ENCODE measurements around the gene MAOB. TPM values are rescaled to one million over a fixed set of nuclear protein-coding genes. Genes with fewer than 3 reads are reported as not detected.
"Not testable (repeated sequence)": the region's sequence is repeated elsewhere in the genome, so short reads cannot be mapped to it uniquely, and the experiment has no call there.

The MAOB gene
- not detected for total RNA-seq

GRCh38 chrX:43882294-43882681, at the start of gene MAOB:
Gene MAOB, minus strand, starts transcription at chrX:43882450. Its CDS starts 151 bp downstream, at chrX:43882299.
- peak; percentile 43 for ATAC-seq (replicated peaks)
- Mint-ChIP-seq H3K4me1 (no peaks in the 10 kb centered on the region), H3K9me3 (no peaks in the 10 kb centered on the region), H3K4me3 (no peak within 1 kb of the TSS), H3K36me3 (ENCODE audit: low read depth) (no peaks in the 10 kb centered on the region), H3K27me3 (peaks cover 22% of the 10 kb centered on the region), H3K27ac (no peak within 1 kb of the TSS)

GRCh38 chrX:43922032-43922431, 39.8 kb upstream of the MAOB start:
- H3K27me3 Mint-ChIP-seq; H3K36me3 Mint-ChIP-seq (ENCODE audit: low read depth): not testable (repeated sequence)

DNA sequence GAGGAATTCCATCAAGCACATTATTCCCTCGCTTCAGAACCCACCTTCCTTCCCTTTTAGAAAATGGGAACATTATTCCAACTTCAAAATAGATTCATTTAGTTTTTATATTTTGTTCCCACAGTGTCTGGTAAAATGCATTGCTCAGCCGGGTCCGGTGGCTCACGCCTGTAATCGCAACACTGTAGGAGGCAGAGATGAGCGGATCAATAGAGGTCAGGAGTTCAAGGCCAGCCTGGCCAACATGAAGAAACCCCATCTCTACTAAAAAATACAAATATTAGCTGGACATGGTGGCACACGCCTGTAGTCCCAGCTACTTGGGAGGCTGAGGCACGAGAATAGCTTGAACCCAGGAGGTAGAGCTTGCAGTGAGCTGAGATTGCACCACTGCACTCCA, 28.5 kb upstream of the MAOB start:
- H3K4me1 Mint-ChIP-seq; H3K4me3 Mint-ChIP-seq; ATAC-seq (replicated peaks); H3K27me3 Mint-ChIP-seq; H3K27ac Mint-ChIP-seq; H3K36me3 Mint-ChIP-seq (ENCODE audit: low read depth); H3K9me3 Mint-ChIP-seq: not testable (repeated sequence)

More at GRCh38 chrX:43922032-43922431, 39.8 kb upstream of the MAOB start:
- ATAC-seq (replicated peaks); H3K9me3 Mint-ChIP-seq; H3K27ac Mint-ChIP-seq; H3K4me1 Mint-ChIP-seq; H3K4me3 Mint-ChIP-seq: not testable (repeated sequence)

DNA sequence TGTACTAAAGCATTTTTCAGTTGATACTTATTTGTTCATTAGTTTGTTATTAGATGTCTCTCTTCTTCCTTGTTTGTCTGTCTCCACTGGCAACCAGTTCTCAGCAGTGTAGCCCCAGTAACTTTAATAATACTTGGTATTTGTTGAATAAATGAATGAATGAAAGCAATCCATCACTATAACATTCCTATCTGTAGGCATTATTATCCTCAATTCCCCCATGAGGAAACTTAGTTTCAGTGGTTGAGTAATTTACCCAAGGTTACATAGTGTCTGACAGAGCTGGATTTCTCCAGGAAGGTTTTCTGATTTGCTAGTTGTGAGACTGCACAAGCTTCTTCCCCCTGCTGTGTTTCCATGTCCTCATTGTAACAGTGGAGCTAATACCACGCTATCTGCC, 27.8 kb upstream of the MAOB start:
- Mint-ChIP-seq H3K4me3 (no peak overlapping the region), H3K9me3 (no peaks in the 10 kb centered on the region), H3K27me3 (no peaks in the 10 kb centered on the region), H3K27ac (no peak overlapping the region), H3K4me1 (no peaks in the 10 kb centered on the region), H3K36me3 (ENCODE audit: low read depth) (no peaks in the 10 kb centered on the region)
- no peak for ATAC-seq (replicated peaks)

- Mint-ChIP-seq H3K9me3 (no peaks in the 10 kb centered on the region), H3K27me3 (no peaks in the 10 kb centered on the region), H3K4me3 (no peak overlapping the region), H3K4me1 (no peaks in the 10 kb centered on the region), H3K36me3 (ENCODE audit: low read depth) (no peaks in the 10 kb centered on the region), H3K27ac (no peak overlapping the region)
- ATAC-seq (replicated peaks): no peak
Measured at GRCh38 chrX:43909141-43909540, 26.9 kb upstream of the MAOB start.

GRCh38 chrX:43899878-43900815, 17.9 kb upstream of the MAOB start:
- H3K9me3 Mint-ChIP-seq: no peaks in the 10 kb centered on the region
- no peaks in the 10 kb centered on the region for H3K36me3 Mint-ChIP-seq (ENCODE audit: low read depth)
- no peak overlapping the region for H3K27ac Mint-ChIP-seq
- H3K4me1 Mint-ChIP-seq: no peaks in the 10 kb centered on the region
- H3K27me3 Mint-ChIP-seq: peaks cover 3% of the 10 kb centered on the region
- no peak for ATAC-seq (replicated peaks)
- H3K4me3 Mint-ChIP-seq: no peak overlapping the region

GRCh38 chrX:43898406-43899035, 16.3 kb upstream of the MAOB start:
- H3K4me3 Mint-ChIP-seq: no peak overlapping the region
- H3K9me3 Mint-ChIP-seq: no peaks in the 10 kb centered on the region
- H3K4me1 Mint-ChIP-seq: no peaks in the 10 kb centered on the region
- peaks cover 3% of the 10 kb centered on the region for H3K27me3 Mint-ChIP-seq
- no peak overlapping the region for H3K27ac Mint-ChIP-seq
- H3K36me3 Mint-ChIP-seq (ENCODE audit: low read depth): no peaks in the 10 kb centered on the region
- ATAC-seq (replicated peaks): no peak

DNA sequence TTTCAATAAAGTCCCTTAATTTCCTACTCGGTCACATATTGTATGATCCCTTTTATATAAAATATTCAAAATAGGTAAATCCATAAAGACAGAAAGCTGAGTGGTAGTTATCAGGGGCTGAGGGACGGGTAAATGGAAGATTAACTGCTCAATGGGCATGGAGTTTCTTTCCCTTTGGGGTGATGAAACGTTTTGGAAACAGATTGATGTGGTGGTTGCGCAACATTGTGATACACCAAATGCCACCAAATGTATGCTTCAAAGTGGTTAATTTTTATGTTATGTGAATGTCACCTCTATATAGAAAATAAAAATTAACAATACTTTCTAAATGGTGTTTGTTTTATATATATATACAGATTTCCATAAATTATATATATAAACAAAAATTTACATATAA, 15.0 kb upstream of the MAOB start:
- Mint-ChIP-seq H3K4me3 (no peak overlapping the region), H3K4me1 (no peaks in the 10 kb centered on the region), H3K27me3 (peaks cover 3% of the 10 kb centered on the region), H3K36me3 (ENCODE audit: low read depth) (no peaks in the 10 kb centered on the region), H3K27ac (no peak overlapping the region), H3K9me3 (no peaks in the 10 kb centered on the region)
- no peak for ATAC-seq (replicated peaks)

DNA sequence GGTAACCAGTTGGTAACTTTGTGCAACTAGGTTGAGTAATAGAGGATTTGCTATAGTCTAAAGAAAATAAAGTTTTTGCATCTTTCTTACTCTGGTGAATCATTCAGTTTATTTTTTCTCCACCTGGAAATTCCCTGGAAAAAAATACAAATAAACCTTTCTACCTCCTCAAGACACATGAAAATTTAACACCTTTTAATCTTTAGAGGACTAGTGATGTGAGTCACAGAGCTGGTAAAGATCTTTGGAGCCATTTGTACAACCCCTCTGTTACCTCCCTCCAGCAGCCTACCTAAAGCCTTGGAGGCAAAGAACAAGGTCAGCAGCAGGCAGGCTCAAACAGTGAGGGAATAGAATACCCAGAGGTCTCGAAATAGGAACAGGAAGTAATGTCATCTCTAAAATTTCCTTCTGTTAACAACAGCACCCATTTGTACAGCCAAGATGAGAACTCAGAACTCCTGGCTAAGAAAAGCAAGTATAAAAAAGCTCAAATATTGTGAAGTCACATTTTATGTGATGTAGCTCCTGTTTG, 10.2 kb upstream of the MAOB start:
- Mint-ChIP-seq H3K36me3 (ENCODE audit: low read depth) (no peaks in the 10 kb centered on the region), H3K27ac (no peak overlapping the region), H3K27me3 (peaks cover 7% of the 10 kb centered on the region), H3K4me1 (no peaks in the 10 kb centered on the region), H3K4me3 (no peak overlapping the region), H3K9me3 (no peaks in the 10 kb centered on the region)
- ATAC-seq (replicated peaks): no peak

DNA sequence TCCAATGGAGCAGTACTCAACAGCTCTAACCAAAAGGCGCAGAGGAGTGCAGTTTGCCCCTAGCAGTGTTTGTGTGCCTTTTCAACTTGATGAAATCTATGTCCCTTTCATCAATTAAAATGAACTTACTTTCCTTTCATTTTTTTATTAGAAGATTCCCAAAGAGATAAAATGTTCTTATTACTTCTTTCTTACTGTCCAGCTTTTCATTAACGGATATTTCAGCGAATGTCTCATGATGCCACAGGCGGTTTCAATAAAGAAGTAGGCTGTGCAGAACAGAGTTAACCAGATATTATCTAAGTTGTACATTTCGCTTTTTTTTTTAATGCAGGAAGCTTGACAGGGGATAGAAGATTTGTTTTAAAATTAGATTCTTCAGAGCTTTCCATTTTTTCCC, 3.4 kb upstream of the MAOB start:
- no peaks in the 10 kb centered on the region for H3K9me3 Mint-ChIP-seq
- H3K27me3 Mint-ChIP-seq: peaks cover 9% of the 10 kb centered on the region
- ATAC-seq (replicated peaks): no peak
- H3K4me1 Mint-ChIP-seq: no peaks in the 10 kb centered on the region
- H3K27ac Mint-ChIP-seq: no peak overlapping the region
- H3K36me3 Mint-ChIP-seq (ENCODE audit: low read depth): no peaks in the 10 kb centered on the region
- no peak overlapping the region for H3K4me3 Mint-ChIP-seq

DNA sequence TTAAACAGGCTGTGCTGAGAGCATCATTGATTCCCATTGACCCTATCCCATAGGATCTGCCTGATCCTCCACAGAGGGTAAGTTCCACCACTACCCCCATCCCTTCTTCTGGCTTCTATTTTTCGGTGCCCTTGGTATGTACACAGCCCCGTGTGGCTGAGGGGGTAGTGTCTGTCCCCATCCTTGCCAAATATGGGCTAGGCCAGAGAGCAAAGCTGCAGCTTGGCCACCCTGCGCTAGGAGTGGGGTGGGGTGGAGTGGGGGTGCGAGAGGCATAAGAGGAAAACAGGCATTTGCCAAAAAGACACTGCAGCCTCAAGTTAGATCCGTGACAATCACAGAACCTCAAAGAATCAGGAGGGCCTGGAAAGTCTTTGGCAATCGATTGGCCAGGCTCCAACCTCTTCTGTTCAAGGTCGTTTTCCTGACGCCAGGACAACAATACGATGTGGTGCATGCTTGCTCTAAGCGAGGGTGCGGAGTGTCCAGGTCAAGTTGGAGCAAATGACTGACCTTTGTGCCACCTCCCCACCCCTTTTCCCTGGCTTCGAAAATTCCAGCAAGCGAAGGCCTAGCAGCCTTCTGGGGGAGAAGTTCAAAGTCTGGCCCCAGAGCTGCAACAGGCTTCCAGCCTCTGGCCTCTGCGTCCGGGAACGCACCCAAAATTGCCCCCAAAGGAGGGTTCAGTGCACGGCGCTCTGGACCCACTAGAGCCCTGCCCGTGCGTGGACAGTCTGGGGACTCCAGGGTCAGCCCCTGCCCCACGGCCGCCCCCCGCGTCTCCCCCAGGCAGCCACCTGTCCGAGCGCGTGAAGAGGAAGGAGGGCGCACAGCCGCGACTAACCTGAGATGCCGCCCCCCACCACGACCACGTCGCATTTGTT, 598 bp downstream of the MAOB start:
- Mint-ChIP-seq H3K27me3 (peaks cover 22% of the 10 kb centered on the region), H3K4me3 (no peak overlapping the region), H3K9me3 (no peaks in the 10 kb centered on the region), H3K4me1 (no peaks in the 10 kb centered on the region), H3K27ac (no peak overlapping the region), H3K36me3 (ENCODE audit: low read depth) (no peaks in the 10 kb centered on the region)
- no peak for ATAC-seq (replicated peaks)

- H3K9me3 Mint-ChIP-seq: no peaks in the 10 kb centered on the region
- no peaks in the 10 kb centered on the region for H3K36me3 Mint-ChIP-seq (ENCODE audit: low read depth)
- H3K27me3 Mint-ChIP-seq: peaks cover 22% of the 10 kb centered on the region
- H3K27ac Mint-ChIP-seq: no peak overlapping the region
- no peaks in the 10 kb centered on the region for H3K4me1 Mint-ChIP-seq
- ATAC-seq (replicated peaks): no peak
- H3K4me3 Mint-ChIP-seq: no peak overlapping the region
Measured at GRCh38 chrX:43880425-43880824, 1.8 kb downstream of the MAOB start.

DNA sequence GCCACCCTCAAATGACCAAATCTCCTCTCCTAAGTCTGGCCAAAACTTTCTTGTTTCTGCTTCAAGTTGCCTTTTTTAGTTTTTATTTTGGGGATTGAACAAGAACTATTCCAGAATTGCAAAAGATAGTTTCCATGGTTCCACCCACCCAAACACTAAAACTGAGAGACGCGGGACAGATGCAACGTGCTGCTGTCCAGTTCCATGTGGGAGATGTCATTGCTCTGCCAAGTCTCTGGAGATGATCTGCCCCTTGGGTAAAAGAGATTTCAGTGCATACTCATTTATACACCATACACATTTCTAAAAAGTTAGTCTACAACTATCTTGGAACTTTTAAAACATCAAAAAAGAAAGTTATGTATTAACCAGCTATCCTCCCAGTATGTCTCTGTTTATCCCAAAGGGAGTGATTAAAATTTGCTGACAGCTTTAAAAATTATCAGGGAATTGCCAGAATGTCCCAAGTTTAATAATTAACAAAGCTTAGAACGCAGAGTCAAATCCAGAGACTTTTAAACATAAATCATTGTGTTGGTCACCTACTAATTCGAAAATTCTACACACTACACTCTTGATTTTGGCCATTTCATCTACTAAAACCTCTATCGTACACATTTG, 3.2 kb downstream of the MAOB start:
- H3K9me3 Mint-ChIP-seq: no peaks in the 10 kb centered on the region
- no peaks in the 10 kb centered on the region for H3K4me1 Mint-ChIP-seq
- no peaks in the 10 kb centered on the region for H3K36me3 Mint-ChIP-seq (ENCODE audit: low read depth)
- H3K4me3 Mint-ChIP-seq: no peak overlapping the region
- ATAC-seq (replicated peaks): no peak
- H3K27ac Mint-ChIP-seq: no peak overlapping the region
- peaks cover 22% of the 10 kb centered on the region for H3K27me3 Mint-ChIP-seq

DNA sequence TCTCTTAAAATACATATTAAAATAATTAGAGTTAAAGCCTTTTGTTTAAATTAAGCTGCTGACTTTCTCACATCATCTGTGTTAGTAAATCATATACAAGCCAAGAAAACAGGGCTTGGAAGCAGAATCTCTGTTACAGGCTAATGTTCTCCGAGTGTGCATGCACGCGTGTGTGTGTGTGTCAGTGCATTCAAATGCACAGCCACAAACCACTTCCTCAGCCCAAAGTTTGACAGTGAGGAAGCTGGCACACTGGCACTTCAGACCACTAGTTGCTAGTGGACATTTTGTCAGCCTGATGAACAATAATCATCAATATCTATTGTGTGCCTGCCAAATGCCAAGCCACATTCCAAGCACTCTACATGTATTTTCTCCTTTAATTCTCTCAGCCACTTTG, 5.6 kb downstream of the MAOB start:
- peaks cover 19% of the 10 kb centered on the region for H3K27me3 Mint-ChIP-seq
- no peak overlapping the region for H3K4me3 Mint-ChIP-seq
- no peaks in the 10 kb centered on the region for H3K4me1 Mint-ChIP-seq
- H3K9me3 Mint-ChIP-seq: no peaks in the 10 kb centered on the region
- no peak for ATAC-seq (replicated peaks)
- H3K36me3 Mint-ChIP-seq (ENCODE audit: low read depth): no peaks in the 10 kb centered on the region
- no peak overlapping the region for H3K27ac Mint-ChIP-seq

Measured in activated T-helper 17 cell treated with anti-CD3 and anti-CD28 coated beads, Interleukin-2, amount 50 U/mL, for 72 hours (primary cell).